Activated CD4-positive, alpha-beta T cell treated with anti-CD3 and anti-CD28 coated beads, Interleukin-2, amount 50 U/mL, for 48 hours (primary cell): ENCODE data around the gene DAB2IP.
"Not testable (repeated sequence)": the region's sequence is repeated elsewhere in the genome, so short reads cannot be mapped to it uniquely, and the experiment has no call there.

ENCODE experiments used
- DNase-seq, 2 experiments: peaks; one replicate each; pipeline ENCODE4 v3.0.0-alpha.2; 2020

DAB2IP gene

GRCh38 chr9:121626012-121626411, 25.4 kb upstream of the DAB2IP start:
- no peak for DNase-seq

- DNase-seq: no peak
Measured at GRCh38 chr9:121627427-121627826, 24.0 kb upstream of the DAB2IP start.

- DNase-seq: no peak
Measured at GRCh38 chr9:121628401-121628800, 23.0 kb upstream of the DAB2IP start.

- no peak for DNase-seq
Measured at GRCh38 chr9:121631115-121631514, 20.3 kb upstream of the DAB2IP start.

GRCh38 chr9:121631978-121632418, 19.4 kb upstream of the DAB2IP start:
- no peak for DNase-seq

GRCh38 chr9:121633119-121633714, 18.2 kb upstream of the DAB2IP start:
- DNase-seq: no peak

- no peak for DNase-seq
Measured at GRCh38 chr9:121633736-121634135, 17.7 kb upstream of the DAB2IP start.

- DNase-seq: no peak
Measured at GRCh38 chr9:121634329-121635261, 16.8 kb upstream of the DAB2IP start.

GRCh38 chr9:121635300-121635876, 16.0 kb upstream of the DAB2IP start:
- no peak for DNase-seq

GRCh38 chr9:121636341-121636865, 15.0 kb upstream of the DAB2IP start:
- no peak for DNase-seq

- DNase-seq: no peak
Measured at GRCh38 chr9:121636978-121637712, 14.3 kb upstream of the DAB2IP start.

GRCh38 chr9:121637713-121638220, 13.7 kb upstream of the DAB2IP start:
- no peak for DNase-seq

GRCh38 chr9:121638399-121638798, 13.0 kb upstream of the DAB2IP start:
- DNase-seq: no peak

- no peak for DNase-seq
Measured at GRCh38 chr9:121638901-121639592, 12.4 kb upstream of the DAB2IP start.

- DNase-seq: no peak
Measured at GRCh38 chr9:121639619-121640018, 11.8 kb upstream of the DAB2IP start.

GRCh38 chr9:121640076-121640475, 11.4 kb upstream of the DAB2IP start:
- peak; percentile 52 to 59 for DNase-seq

GRCh38 chr9:121640491-121641223, 10.8 kb upstream of the DAB2IP start:
- DNase-seq: no peak

- DNase-seq: no peak
Measured at GRCh38 chr9:121641224-121641611, 10.2 kb upstream of the DAB2IP start.

- DNase-seq: no peak
Measured at GRCh38 chr9:121642758-121643157, 8.7 kb upstream of the DAB2IP start.

GRCh38 chr9:121643473-121643872, 8.0 kb upstream of the DAB2IP start:
- no peak for DNase-seq

GRCh38 chr9:121644040-121644439, 7.4 kb upstream of the DAB2IP start:
- DNase-seq: not testable (repeated sequence)
